GM18520 (cell line): ENCODE data around the gene CXXC1.
"Not testable (repeated sequence)": the region's sequence is repeated elsewhere in the genome, so short reads cannot be mapped to it uniquely, and the experiment has no call there.

Experiments used
- ATAC-seq: cut with Tn5 transposase; IDR thresholded peaks from one replicate; pipeline ENCODE4 v1.9.1; 2021; ENCODE audit not compliant: unreplicated experiment

Gene CXXC1

DNA sequence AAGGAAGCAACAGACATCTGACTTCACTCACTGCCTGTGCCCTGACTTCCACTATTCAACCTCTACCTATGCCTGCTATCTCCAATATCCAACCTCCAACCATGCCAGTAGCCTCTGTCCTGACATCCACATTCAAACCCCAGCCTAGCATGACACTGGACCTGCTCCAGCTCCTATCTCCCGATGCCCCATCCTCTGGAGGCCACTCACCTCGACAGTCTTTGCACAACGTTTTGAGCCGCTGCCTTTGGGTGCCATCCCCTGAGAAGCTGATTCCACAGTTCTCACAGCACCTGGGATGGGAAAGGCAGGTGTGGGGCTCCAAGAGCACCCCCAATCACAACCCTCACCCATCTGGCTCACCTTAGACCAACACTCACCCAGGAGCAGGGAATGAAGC lies 11.0 kb downstream of the CXXC1 start:
- no peak for ATAC-seq

- ATAC-seq: no peak
Measured at GRCh38 chr18:50275503-50276036, 11.9 kb downstream of the CXXC1 start.

DNA sequence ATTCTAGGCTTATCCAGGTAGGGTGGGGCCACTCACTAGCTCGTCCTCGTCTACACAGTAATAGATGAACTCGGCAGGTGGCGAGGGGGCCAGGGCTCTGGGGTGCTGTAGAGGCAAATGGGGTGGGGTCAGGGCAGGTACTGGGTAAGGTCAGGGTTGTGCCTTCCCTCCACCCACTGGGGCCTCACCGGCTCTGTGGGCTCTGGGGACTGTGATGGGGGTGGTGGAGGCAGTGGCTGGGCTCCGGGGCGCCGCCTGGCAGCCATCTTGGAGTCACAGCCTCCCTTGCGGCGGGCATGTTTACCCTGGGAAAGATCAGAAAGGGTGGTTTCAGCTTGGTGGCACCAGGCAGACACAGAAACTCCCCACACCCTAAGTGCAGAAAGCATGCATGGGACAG lies 12.6 kb downstream of the CXXC1 start:
- no peak for ATAC-seq

DNA sequence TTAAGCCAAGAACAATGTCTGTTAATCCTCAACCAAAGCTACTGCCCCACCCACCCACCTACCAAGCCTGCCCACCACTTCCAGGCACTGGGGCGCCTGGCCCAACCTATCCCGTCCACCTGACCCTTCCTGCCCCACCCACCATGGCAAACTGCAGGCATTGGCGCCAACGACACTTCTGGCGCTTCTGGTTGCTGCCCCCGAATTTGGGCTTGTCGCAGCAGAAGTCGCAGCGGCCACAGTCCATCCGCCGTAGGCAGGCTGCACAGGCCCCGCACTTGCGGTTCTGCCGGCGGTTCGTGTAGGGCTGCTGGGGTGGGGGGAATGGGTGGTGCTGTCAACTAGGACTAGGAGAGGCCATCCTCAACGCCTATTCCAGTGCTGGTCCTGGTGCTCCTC lies 13.4 kb downstream of the CXXC1 start:
- ATAC-seq: no peak

GRCh38 chr18:50273203-50274043 lies 14.1 kb downstream of the CXXC1 start:
- no peak for ATAC-seq

DNA sequence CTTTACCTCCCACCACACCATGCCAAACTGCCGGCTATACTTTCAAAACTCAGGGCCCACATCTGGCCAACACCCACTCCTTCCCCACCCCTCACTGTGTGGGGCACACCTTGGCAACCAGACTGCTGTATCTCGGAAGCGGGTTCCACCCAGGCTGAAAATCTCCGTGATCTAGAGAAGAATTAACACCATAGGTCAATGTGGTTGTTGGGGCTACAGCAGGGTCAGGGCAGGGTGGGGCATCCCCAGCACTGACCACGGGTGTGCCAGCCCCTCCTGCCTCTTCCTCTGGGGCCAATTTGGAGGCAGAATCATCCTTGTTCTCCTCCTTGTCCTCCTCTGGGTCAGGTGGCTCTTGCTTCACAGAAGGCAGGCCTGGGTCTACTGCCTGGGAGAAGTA lies 14.9 kb downstream of the CXXC1 start:
- no peak for ATAC-seq

GRCh38 chr18:50268022-50268747 lies 19.3 kb downstream of the CXXC1 start:
- peak; percentile 74 for ATAC-seq

DNA sequence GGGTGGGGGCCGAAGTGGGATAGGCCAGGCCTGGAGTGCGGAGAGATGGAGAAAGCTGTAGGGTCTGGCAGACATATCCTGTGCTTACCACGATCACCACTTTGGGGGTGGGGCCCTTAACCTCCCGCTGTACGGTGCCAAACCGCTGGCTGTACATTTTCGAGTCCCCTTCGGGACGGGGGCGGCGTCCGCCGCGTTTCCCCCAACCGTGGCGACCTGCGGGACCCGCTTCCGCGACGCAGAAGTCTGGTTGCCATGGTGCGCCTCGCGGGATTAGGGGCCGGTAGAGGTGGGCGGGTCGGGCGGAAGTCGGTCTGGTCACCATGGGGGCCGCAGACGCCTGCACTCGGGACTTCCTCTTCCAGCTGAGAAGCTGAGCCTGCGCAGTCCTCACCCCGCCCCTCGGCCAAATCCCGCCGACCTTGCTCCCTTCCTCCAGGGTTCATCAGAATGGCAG lies 21.2 kb downstream of the CXXC1 start, which contains the start of gene CFAP53:
CFAP53 (minus strand) TSS at position 248 of the 457 bp plus-strand sequence; CDS start at position 157, 91 bp downstream.
- ATAC-seq: peak; percentile 46

DNA sequence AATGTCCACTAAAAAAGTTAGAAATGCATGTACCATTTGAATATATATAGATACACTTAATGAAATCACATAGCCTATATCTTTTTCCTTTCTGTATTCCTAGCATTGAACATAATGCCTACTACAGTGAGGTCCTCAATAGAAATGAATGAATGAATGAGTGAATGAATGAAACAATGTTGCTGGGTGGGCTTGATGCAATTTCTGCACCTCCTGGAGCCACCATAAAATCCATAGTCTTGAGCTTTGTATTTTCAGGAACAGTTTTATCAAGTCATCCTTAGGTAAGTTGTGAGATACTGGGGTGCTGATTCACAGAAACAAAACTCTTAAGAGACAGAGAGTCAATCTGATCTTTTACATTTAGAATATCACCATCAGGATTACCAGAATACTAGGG lies 24.5 kb downstream of the CXXC1 start:
- ATAC-seq: no peak

- ATAC-seq: no peak
Measured at GRCh38 chr18:50250935-50251334, 36.6 kb downstream of the CXXC1 start.

DNA sequence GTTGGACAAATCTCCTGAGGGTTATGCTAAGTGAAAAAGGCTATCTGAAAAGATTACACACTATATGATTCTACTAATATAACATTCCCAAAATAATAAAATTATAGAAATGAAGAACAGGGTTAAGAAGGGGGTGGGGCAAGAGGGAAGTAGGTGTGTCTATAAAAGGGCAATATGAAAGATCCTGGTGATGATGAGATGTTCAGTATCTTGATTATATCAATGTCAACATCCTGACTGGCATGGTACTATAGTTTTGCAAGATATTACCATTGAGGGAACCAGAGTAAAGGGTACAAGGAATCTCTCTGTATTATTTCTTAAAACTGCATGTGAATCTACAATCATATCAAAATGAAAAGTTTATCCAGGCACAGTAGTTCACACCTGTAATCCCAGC lies 37.9 kb downstream of the CXXC1 start:
- ATAC-seq: no peak

- no peak for ATAC-seq
Measured at GRCh38 chr18:50247561-50247960, 39.9 kb downstream of the CXXC1 start.

DNA sequence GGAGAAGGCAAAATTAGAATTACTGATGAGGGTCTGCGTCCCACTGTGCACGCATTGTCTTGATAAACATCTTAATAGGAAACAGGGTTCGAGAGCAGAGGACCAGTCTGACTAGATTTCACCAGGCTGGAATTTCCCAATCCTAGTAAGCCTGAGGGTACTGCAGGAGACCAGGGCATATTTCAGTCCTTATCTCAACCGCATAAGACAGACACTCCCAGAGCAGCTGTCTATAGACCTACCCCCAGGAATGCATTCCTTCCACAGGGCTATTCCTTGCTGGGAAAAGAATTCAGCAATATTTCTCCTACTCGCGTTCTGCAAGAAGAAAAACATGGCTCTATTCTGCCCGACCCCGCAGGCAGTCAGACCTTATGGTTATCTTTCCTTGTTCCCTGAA lies 45.7 kb downstream of the CXXC1 start:
- ATAC-seq: not testable (repeated sequence)

DNA sequence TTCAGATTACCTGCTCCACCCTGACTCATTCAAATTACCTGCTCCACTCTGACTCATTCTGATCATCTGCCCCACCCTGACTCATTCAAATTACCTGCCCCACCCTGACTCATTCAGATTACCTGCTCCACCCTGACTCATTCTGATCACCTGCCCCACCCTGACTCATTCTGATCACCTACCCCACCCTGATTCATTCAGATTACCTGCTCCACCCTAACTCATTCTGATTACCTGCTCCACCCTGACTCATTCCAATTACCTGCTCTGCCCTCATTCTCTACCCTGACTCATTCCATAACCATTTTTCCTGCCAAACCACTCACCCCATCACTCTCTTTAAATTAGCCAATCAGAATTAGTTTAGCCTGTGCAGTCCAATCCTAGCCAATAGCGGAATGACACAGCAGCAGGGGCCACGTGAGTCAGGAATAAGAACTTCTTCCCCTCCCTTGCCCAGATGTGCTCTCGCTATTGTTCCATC lies 47.4 kb downstream of the CXXC1 start:
- ATAC-seq: no peak

GRCh38 chr18:50232419-50232818 lies 55.1 kb downstream of the CXXC1 start:
- ATAC-seq: no peak
